ENCODE data around the gene CAMKV.
A peak's percentile ranks its signal among the peaks of the same experiment; 100 is the strongest.
"Not testable (repeated sequence)": the region's sequence is repeated elsewhere in the genome, so short reads cannot be mapped to it uniquely, and the experiment has no call there.

The CAMKV gene

GRCh38 chr3:49869525-49870126 lies at the start of gene CAMKV:
Gene CAMKV (minus strand): TSS chr3:49869906. CDS start chr3:49862388, 7,518 bp downstream.
- DNase-seq = peak in 1 of 2 experiments; percentile 68

DNA sequence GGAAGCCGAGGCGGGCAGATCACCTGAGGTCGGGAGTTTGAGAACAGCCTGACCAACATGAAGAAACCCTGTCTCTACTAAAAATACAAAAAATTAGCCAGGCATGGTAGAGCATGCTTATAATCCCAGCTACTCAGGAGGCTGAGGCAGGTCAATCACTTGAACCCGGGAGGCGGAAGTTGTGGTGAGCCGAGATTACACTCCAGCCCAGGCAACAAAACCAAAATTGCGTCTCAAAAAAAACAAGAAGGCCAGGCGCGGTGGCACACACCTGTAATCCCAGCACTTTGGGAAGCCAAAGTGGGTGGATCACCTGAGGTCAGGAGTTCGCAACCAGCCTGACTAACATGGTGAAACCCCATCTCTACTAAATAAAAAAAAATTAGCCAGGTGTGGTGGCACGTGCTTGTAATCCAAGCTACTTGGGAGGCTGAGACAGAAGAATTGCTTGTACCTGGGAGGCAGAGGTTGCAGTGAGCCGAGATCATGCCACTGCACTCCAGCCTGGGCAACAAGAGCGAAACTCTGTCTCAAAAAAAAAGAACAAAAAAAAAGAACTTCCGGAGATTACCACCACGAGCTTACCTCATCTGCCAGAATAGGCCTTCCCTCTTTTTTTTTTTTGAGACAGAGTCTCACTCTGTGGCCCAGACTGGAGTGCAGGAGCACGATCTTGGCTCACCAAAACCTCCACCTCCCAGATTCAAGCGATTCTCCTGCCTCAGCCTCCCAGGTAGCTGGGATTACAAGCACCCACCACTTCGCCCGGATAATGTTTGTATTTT lies 48.3 kb upstream of the CAMKV start:
- not testable (repeated sequence) for DNase-seq

DNA sequence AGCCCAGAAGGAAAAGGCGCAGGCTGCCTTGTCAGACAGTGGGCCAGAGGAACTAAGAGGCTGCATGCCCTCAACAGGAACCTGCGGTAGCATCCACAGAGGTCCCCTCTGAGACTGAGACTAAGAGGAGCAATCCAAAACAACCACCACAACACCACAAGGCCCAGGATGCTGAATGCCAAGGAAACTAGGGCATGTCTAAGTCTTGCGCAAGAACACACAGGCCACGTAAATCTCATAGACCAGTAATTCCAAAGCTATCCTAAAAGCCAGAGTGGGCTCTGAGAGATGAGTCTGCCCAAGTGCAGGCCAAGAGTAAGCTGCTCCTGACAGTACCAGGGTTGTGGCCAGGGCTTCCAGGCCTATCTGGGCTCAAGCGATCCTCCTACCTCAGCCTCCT lies 47.0 kb upstream of the CAMKV start:
- no peak for DNase-seq

- no peak for DNase-seq
Observed at GRCh38 chr3:49914906-49915305, 45.2 kb upstream of the CAMKV start.

DNA sequence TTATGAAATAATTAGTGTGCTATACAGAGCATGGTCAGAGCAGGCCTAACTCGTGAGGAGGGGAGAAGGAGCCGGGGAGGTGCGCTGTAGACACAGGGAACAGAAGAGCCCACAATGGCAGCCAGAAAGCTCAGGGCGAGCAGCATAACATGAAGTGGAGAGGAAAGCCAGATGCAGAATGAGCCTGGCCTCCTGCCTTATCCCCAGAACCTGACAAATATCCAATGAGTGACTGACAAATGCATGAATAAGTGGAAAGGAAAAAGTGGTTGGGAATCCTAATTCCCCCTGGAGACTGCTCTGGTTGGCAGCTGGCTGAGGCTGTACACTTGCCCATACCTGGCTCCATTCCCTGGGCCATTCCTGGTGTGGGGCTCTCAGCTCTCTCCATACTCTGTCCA lies 43.2 kb upstream of the CAMKV start:
- DNase-seq = peak; percentile 28 to 56

DNA sequence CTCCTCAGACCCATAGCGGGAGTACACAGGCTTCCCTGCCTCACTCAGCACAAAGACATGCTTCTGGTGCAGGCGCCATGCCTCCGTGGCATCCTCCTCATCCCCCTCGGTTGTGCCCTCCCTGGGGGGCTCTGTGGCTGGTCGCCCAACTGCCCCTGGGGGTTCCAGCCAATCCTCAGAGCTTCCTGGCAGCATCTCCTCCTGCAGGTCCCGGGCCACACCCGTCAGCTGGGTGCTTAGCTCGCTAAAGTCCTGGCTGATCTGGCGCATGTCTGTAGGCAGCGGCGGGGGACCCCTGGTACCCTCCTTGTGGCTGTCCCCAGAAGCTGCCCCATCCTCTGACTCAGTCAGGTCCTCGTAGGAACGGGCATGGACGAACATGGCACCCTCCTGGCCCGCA lies 41.9 kb upstream of the CAMKV start:
- DNase-seq = no peak

GRCh38 chr3:49911124-49911420 lies 41.4 kb upstream of the CAMKV start:
- DNase-seq = no peak

DNA sequence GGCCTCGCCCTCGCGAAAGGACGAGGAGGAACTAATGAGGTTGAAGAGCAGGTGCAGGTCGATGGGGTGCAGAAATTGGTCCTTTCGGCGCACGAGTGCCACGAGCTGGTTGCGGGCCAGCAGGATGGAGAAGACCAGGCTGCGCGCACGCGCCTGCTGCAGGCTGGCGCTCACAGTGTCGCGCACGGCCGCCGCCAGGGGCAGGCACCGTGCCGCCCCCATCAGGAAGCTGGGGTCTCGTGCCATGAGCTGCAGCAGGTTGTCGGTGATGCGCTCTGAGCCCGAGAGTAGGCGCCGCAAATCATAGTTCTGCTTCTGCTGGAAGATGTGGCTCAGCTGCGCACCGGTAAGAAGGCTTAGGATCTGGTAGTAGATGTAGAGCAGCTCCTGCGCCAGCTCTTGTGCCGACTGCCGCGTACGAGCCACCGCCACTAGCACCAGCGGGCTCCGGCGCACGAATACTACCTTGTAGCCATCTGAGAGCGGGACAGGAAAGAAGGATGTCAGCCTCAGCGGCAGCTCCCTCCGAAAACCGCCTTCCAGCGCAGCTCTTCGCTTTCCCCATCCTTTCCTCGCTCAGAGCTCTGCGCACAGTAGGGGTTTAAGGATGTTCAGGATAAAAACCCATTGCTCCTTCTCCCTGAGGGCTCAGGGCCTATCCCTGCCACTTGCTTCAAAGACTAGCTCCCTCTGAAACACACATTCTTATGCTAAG lies 40.9 kb upstream of the CAMKV start:
- DNase-seq = no peak

DNA sequence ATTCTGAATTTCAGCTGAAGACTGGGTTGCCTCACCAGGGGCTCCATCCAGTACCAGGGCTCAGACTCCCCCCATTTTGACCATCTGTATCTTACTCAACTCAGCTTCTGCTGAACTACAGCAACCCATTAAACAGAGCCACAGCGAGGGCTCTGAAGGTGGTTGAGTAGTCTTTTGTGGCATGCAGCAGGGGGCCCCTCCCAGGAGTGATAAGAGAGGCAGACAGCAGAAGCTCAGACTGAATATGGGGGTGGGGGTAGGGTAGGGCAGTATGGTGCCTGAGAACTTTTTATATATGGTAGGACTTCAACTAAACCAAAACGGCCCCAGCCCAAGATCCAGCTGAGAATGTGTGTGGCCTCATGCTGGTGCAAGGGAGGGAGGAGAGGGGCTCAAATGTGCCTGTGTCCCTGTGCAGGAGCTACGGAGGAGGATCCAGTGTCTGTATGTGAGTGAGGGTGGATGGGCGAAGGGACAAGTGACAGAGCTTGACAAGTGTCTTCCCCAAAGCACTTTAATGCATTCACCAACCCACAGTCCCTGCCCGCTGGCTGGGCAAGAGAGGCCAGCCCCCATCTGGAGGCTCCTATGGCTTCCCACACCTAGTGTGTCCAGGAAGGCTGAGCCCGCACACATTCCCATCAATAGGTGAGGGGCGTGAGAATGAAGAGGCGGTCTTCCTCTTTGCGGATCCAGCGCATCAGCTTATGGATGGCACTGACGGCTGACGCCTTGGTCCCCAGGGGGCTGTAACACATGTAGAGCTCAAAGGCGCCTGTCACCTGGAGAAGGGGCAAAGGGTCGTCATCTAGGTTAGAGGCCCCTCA lies 38.9 kb upstream of the CAMKV start:
- no peak for DNase-seq

DNA sequence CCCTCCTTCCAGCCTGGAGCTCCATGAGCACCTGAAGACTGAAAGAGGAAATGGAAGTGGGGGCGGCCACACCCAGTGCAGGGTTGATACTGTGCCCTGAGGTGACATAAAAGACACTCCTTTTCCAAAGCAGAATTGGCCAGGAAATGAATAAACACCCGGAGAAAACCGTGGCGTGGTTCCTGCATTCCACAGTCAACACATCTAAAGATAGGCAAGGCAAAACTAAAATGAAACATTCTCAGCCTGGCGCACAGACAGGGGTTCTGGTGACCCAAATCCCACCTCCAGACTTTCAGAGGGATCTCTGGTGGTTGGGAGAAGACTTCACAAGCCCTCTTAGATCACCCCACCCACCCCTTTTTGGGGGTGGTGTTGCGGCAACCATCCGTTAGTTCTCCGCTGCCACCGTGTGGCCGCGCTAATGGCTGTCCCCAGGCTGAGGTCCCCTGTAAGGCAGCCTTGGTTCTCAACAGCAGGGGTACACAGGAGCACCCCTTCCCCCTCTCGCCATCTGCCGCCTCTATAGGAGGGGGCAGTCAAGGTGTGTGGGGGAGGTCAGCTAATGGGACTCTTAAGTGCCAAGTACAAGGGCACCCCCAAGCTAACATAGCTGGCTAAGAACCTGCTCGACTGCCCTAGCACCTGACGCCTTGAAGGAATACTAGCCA lies 36.5 kb upstream of the CAMKV start:
- no peak for DNase-seq

- DNase-seq = not testable (repeated sequence)
Observed at GRCh38 chr3:49904448-49904847, 34.7 kb upstream of the CAMKV start.

- DNase-seq = no peak
Observed at GRCh38 chr3:49903451-49904424, 34.0 kb upstream of the CAMKV start, which contains the start of gene MST1R. Gene MST1R (minus strand): TSS chr3:49903873. CDS start chr3:49903609, 264 bp downstream.

GRCh38 chr3:49902511-49903345 lies 33.0 kb upstream of the CAMKV start:
- no peak for DNase-seq

DNA sequence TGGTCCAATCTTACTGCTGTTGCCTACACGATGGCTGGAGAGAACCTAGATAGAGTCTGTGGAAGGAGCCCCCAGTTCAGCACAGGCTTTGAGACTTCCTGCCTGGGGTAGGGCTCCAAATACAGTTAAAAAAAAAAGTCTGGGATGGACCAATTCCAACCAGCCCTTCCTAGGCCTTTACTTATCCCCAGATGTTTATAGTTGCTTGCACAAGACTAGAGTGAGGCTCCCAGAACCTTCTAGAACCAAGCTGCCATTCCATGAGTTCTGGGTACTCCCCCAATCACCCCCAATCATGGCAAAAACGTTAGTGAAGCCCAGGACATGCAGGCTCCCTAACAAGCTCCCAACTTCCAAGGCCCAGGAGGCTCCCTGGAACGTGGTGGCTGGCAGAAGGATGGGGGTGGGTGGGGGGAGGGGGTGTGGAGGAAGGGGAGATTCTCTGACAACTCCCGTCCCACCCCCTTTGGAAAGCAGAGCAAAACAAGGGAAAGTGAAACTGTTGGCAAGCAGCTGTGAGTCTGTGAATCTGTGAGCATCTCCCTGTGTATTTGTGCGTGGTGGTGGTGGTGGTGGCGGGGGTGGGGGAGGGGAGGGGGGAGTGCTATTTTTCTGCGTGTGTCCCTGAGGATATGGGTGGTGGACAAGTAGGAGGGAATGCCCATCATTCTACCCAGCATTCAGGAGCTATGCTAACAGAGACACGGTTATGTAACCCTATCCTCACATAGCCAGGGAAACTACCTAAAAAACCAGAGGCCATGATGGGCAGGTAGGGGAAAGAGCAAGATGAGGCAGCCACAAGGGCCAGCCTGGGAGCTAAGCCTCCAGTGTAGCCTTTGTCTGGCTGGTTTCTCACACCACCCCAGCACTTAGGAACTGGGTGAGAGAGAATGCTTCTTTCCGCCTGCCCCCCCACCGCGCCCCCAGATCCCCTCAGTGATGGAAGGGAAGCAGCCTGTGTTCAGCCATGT lies 31.9 kb upstream of the CAMKV start:
- DNase-seq = no peak

- DNase-seq = no peak
Observed at GRCh38 chr3:49900491-49901153, 30.9 kb upstream of the CAMKV start.

DNA sequence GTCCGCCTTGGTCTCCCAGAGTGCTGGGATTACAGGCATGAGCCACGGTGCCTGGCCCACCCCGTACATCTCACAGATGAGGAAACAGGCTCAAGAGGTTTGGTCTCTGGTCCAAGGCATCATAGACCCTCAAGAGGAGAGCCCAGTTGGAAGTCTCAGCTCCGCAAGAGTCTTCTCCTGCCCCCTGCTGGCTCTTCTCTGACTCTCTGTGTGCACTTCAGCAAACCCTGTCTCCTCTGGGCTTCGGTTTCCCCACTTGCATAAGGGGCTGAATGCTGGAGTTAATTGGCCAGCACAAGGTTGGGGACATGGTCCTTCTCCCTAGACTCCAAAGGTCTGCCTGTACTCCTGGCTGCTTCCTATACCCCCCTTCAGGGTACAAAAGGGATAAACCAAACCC lies 30.1 kb upstream of the CAMKV start:
- peak in 1 of 2 experiments; percentile 44 for DNase-seq

DNA sequence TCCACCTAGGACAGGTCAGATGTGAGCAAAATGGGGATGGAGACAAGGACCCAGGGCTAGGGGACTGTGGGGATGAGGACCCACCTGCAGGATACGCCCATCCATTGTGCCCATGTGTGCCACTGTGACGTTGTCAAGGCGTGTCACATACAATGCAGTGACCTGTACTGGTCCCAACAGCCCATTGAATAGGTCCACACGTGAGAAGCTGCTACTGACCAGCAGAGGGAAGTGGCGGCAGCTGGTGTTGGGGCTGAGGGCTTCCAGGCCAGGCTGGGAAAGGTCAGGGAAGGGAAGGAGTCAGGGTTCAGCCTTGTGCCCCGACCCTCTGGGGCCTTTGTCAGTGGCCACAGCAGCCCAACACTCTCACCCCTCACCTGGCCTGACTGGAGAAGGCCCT lies 29.3 kb upstream of the CAMKV start:
- DNase-seq = no peak

DNA sequence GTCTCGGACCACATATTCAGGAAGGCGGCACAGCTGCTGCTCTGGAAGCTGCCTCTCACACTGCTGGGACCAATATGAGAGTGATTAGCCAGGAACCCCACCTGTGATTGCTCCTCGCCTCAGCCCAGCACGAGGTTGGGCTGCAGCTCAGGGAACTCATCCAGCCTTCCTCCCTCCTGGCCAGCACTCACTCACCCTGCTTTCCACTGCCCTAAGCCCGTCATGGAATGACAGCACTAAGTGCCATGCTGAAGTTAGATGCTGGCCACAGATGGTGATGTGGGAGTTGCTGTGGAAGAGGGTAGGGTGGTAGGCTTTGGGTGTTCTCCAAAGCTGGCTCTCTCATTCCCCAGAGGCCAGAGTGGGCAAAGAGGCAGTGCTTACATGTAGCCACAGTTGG lies 26.6 kb upstream of the CAMKV start:
- DNase-seq = no peak

DNA sequence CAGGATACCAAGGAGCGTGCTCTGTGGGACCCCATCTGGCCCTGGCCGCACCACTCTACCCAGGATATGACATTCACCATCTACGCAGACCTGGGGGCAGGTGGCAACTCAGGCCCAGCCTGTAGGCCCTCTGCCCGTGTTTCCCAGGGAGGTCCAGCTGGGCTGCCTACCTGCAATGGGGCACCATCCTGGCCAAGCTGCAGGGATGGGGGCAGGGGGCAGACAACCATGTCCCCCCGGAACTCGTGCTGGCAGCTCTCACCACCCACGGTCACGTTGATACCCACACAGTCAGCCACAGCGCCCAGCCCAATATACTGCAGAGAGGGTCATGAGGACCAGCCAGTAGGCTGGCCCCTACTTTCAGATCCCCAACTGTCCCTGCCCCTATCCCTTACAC lies 26.1 kb upstream of the CAMKV start:
- DNase-seq = no peak

All from NCI-H446 (cell line).